ENCODE results near the gene CDC42EP2.

DNA sequence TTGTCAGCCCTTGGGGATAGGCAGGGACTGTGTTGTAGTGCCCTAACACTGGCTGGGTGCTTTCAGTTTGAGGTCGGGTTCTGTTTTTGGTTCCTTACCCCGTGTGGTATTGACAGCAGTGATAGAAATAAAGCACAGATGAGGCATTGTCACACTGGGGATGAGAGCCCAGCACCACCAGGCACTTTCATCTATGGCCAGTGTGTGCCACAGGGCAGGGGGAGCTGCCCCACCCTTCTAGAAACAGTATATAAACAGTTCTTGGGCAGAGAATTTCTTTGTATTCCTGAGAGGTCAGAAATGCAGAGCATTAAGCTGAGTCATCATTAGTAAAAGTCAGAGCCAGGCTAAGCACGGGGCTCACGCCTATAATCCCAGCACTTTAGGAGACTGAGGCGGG, 23.1 kb upstream of the CDC42EP2 start:
- TF ChIP-seq POLR2A (IDR thresholded peaks at IDR 0.05) = no peak
- TF ChIP-seq, protein P1, sequence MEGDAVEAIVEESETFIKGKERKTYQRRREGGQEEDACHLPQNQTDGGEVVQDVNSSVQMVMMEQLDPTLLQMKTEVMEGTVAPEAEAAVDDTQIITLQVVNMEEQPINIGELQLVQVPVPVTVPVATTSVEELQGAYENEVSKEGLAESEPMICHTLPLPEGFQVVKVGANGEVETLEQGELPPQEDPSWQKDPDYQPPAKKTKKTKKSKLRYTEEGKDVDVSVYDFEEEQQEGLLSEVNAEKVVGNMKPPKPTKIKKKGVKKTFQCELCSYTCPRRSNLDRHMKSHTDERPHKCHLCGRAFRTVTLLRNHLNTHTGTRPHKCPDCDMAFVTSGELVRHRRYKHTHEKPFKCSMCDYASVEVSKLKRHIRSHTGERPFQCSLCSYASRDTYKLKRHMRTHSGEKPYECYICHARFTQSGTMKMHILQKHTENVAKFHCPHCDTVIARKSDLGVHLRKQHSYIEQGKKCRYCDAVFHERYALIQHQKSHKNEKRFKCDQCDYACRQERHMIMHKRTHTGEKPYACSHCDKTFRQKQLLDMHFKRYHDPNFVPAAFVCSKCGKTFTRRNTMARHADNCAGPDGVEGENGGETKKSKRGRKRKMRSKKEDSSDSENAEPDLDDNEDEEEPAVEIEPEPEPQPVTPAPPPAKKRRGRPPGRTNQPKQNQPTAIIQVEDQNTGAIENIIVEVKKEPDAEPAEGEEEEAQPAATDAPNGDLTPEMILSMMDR (IDR thresholded peaks at IDR 0.05) = no peak
